Mesendoderm (in vitro differentiated cells): ENCODE data around the gene ADGRV1.
A peak's percentile ranks its signal among the peaks of the same experiment; 100 is the strongest.

Experiments
- DNase-seq: peaks from one replicate; pipeline ENCODE4 v3.0.0; 2013
- H2AK5ac ChIP-seq: 2 replicates; pipeline ENCODE4 v1.6.1; 2013; ENCODE audit warnings: low read length, inconsistent platforms
- H2BK120ac ChIP-seq: 2 replicates; pipeline ENCODE4 v1.6.1; 2013; ENCODE audit warnings: low read depth, mild to moderate bottlenecking, low read length, moderate library complexity, mixed read lengths
- H2BK15ac ChIP-seq: replicated peaks from 2 replicates; pipeline ENCODE4 v1.6.1; 2013; ENCODE audit warnings: low read depth, mild to moderate bottlenecking, moderate library complexity
- H2BK5ac ChIP-seq: 2 replicates; pipeline ENCODE4 v1.6.1; 2013; ENCODE audit warnings: low read length, inconsistent platforms
- H3K18ac ChIP-seq: 2 replicates; pipeline ENCODE4 v1.6.1; 2013; ENCODE audit warnings: mild to moderate bottlenecking, low read length, mixed read lengths
- H3K23ac ChIP-seq: one replicate; pipeline ENCODE4 v1.6.1; 2013; ENCODE audit warnings: low read length
- H3K27ac ChIP-seq: 2 replicates; pipeline ENCODE4 v1.5.1; 2013; ENCODE audit warnings: low read depth, mild to moderate bottlenecking, inconsistent platforms, low read length, moderate library complexity
- H3K27me3 ChIP-seq: 2 replicates; pipeline ENCODE4 v1.6.1; 2013; ENCODE audit warnings: low read length, control low read depth, mild to moderate bottlenecking, inconsistent platforms; ENCODE audit not compliant: insufficient read depth, poor library complexity
- H3K36me3 ChIP-seq: 2 replicates; pipeline ENCODE4 v1.6.1; 2013; ENCODE audit warnings: low read length, inconsistent platforms; ENCODE audit not compliant: control insufficient read depth, insufficient read depth
- H3K4ac ChIP-seq: one replicate; pipeline ENCODE4 v1.6.1; 2013; ENCODE audit warnings: low read depth, mild to moderate bottlenecking, low read length, moderate library complexity
- H3K4me1 ChIP-seq: 2 replicates; pipeline ENCODE4 v1.6.1; 2013; ENCODE audit warnings: low read depth, low read length, inconsistent platforms; ENCODE audit not compliant: control insufficient read depth
- H3K4me2 ChIP-seq: 2 replicates; pipeline ENCODE4 v1.6.1; 2013; ENCODE audit warnings: low read length
- H3K4me3 ChIP-seq: 2 replicates; pipeline ENCODE4 v1.5.1; 2013; ENCODE audit warnings: mild to moderate bottlenecking, low read length
- H3K56ac ChIP-seq: one replicate; pipeline ENCODE4 v1.6.1; 2013; ENCODE audit warnings: low read length
- H3K79me1 ChIP-seq: 2 replicates; pipeline ENCODE4 v1.6.1; 2013; ENCODE audit warnings: low read length, inconsistent platforms
- H3K79me2 ChIP-seq: 2 replicates; pipeline ENCODE4 v1.6.1; 2013; ENCODE audit warnings: mild to moderate bottlenecking, low read length; ENCODE audit not compliant: control insufficient read depth, insufficient read depth
- H3K9ac ChIP-seq: 2 replicates; pipeline ENCODE4 v1.6.1; 2013; ENCODE audit warnings: low read length, inconsistent platforms
- H4K5ac ChIP-seq: one replicate; pipeline ENCODE4 v1.6.1; 2013; ENCODE audit warnings: low read length
- H4K8ac ChIP-seq: one replicate; pipeline ENCODE4 v1.6.1; 2013; ENCODE audit warnings: low read depth, mild to moderate bottlenecking, control low read depth, low read length, moderate library complexity
- WGBS: extraction: QIAGEN DNeasy Blood & Tissue Kit; methylation state at CpG from one replicate; pipeline ENCODE4 v1.1.7; 2013; ENCODE audit warnings: low lambda C conversion rate, missing lambda C conversion rate; ENCODE audit not compliant: insufficient coverage; ENCODE audit errors: extremely low coverage; 5-methylcytosine and 5-hydroxymethylcytosine counted together

Gene ADGRV1

GRCh38 chr5:91119981-91120850 is 561.6 kb downstream of the ADGRV1 start:
- no peak overlapping the region for H3K4me2 ChIP-seq
- no peak overlapping the region for H3K4me3 ChIP-seq
- no CpG with 5 or more reads among the region's 6 CpGs for WGBS
- no peaks in the 10 kb centered on the region for H3K79me2 ChIP-seq
- H3K56ac ChIP-seq: no peak overlapping the region
- H3K27me3 ChIP-seq: no peaks in the 10 kb centered on the region
- no peaks in the 10 kb centered on the region for H3K36me3 ChIP-seq
- no peaks in the 10 kb centered on the region for H3K79me1 ChIP-seq
- no peaks in the 10 kb centered on the region for H3K4me1 ChIP-seq
- peak; percentile 25 for DNase-seq
- H3K18ac ChIP-seq: peak overlapping the region; percentile 34
- no peak overlapping the region for H2AK5ac ChIP-seq
- H2BK5ac ChIP-seq: no peak overlapping the region
- no peak overlapping the region for H2BK120ac ChIP-seq
- no peak overlapping the region for H3K23ac ChIP-seq
- no peak overlapping the region for H3K9ac ChIP-seq
- no peak overlapping the region for H4K8ac ChIP-seq
- no peak overlapping the region for H2BK15ac ChIP-seq
- no peak overlapping the region for H4K5ac ChIP-seq
- no peak overlapping the region for H3K27ac ChIP-seq
- H3K4ac ChIP-seq: no peak overlapping the region

- Histone ChIP-seq H3K23ac (no peak overlapping the region), H2AK5ac (no peak overlapping the region), H4K5ac (no peak overlapping the region), H3K4me2 (no peak overlapping the region), H3K79me2 (no peaks in the 10 kb centered on the region), H2BK15ac (no peak overlapping the region), H3K18ac (peak overlapping the region; percentile 22), H3K4ac (peak overlapping the region; percentile 24), H2BK120ac (no peak overlapping the region), H3K9ac (no peak overlapping the region), H3K27ac (no peak overlapping the region), H3K4me3 (no peak overlapping the region), H3K79me1 (no peaks in the 10 kb centered on the region), H3K36me3 (no peaks in the 10 kb centered on the region), H3K27me3 (no peaks in the 10 kb centered on the region), H4K8ac (no peak overlapping the region), H3K4me1 (no peaks in the 10 kb centered on the region), H2BK5ac (no peak overlapping the region), H3K56ac (no peak overlapping the region)
- no peak for DNase-seq
- no CpG with 5 or more reads among the region's 7 CpGs for WGBS
Measured at GRCh38 chr5:91121347-91121993, 562.9 kb downstream of the ADGRV1 start.

GRCh38 chr5:91122651-91123050 is 564.1 kb downstream of the ADGRV1 start:
- no CpG with 5 or more reads among the region's 2 CpGs for WGBS
- H3K27me3 ChIP-seq: no peaks in the 10 kb centered on the region
- peak; percentile 54 for DNase-seq
- H3K23ac ChIP-seq: no peak overlapping the region
- H2BK120ac ChIP-seq: no peak overlapping the region
- H3K27ac ChIP-seq: no peak overlapping the region
- no peak overlapping the region for H3K4me3 ChIP-seq
- H3K56ac ChIP-seq: no peak overlapping the region
- no peaks in the 10 kb centered on the region for H3K79me2 ChIP-seq
- no peak overlapping the region for H3K4ac ChIP-seq
- no peaks in the 10 kb centered on the region for H3K79me1 ChIP-seq
- no peaks in the 10 kb centered on the region for H3K36me3 ChIP-seq
- no peak overlapping the region for H4K5ac ChIP-seq
- no peak overlapping the region for H2BK5ac ChIP-seq
- no peak overlapping the region for H2BK15ac ChIP-seq
- H2AK5ac ChIP-seq: no peak overlapping the region
- H3K18ac ChIP-seq: no peak overlapping the region
- H4K8ac ChIP-seq: no peak overlapping the region
- H3K4me2 ChIP-seq: no peak overlapping the region
- H3K9ac ChIP-seq: no peak overlapping the region
- H3K4me1 ChIP-seq: no peaks in the 10 kb centered on the region

- no peak overlapping the region for H2AK5ac ChIP-seq
- no peak overlapping the region for H2BK120ac ChIP-seq
- no peak overlapping the region for H3K27ac ChIP-seq
- H3K4me3 ChIP-seq: no peak overlapping the region
- no peak overlapping the region for H3K4me2 ChIP-seq
- no peak overlapping the region for H3K56ac ChIP-seq
- no peak overlapping the region for H3K9ac ChIP-seq
- no peak overlapping the region for H4K8ac ChIP-seq
- no peak overlapping the region for H4K5ac ChIP-seq
- no peaks in the 10 kb centered on the region for H3K79me1 ChIP-seq
- H2BK15ac ChIP-seq: no peak overlapping the region
- H3K23ac ChIP-seq: no peak overlapping the region
- no peak overlapping the region for H2BK5ac ChIP-seq
- no CpG with 5 or more reads among the region's 3 CpGs for WGBS
- H3K27me3 ChIP-seq: no peaks in the 10 kb centered on the region
- no peaks in the 10 kb centered on the region for H3K79me2 ChIP-seq
- no peaks in the 10 kb centered on the region for H3K4me1 ChIP-seq
- peak; percentile 55 for DNase-seq
- no peak overlapping the region for H3K4ac ChIP-seq
- no peaks in the 10 kb centered on the region for H3K36me3 ChIP-seq
- no peak overlapping the region for H3K18ac ChIP-seq
Measured at GRCh38 chr5:91123291-91123690, 564.7 kb downstream of the ADGRV1 start.

GRCh38 chr5:91123901-91124300 is 565.3 kb downstream of the ADGRV1 start:
- Histone ChIP-seq H3K56ac (no peak overlapping the region), H3K23ac (no peak overlapping the region), H3K27me3 (no peaks in the 10 kb centered on the region), H3K4me3 (no peak overlapping the region), H3K27ac (no peak overlapping the region), H2AK5ac (no peak overlapping the region), H3K9ac (no peak overlapping the region), H3K18ac (no peak overlapping the region), H3K4me1 (no peaks in the 10 kb centered on the region), H4K5ac (no peak overlapping the region), H3K79me2 (no peaks in the 10 kb centered on the region), H3K4ac (no peak overlapping the region), H2BK15ac (no peak overlapping the region), H3K4me2 (no peak overlapping the region), H3K36me3 (no peaks in the 10 kb centered on the region), H3K79me1 (no peaks in the 10 kb centered on the region), H2BK5ac (no peak overlapping the region), H4K8ac (no peak overlapping the region), H2BK120ac (no peak overlapping the region)
- no peak for DNase-seq
- no CpG with 5 or more reads among the region's 4 CpGs for WGBS
